ENCODE data around the gene KRT28. TPM values are rescaled to one million over a fixed set of nuclear protein-coding genes. Genes with fewer than 3 reads are reported as not detected.

Gene KRT28
- total and polyA plus RNA-seq, 2 donors (not counting 3 experiments of a cell fraction or from before 2014, with no cell fraction given), result not detected

GRCh38 chr17:40819528-40820125 lies 19.9 kb upstream of the KRT28 start:
- TF ChIP-seq POLR2A (IDR thresholded peaks at IDR 0.05; ENCODE audit: low read depth, low read length), result peak; percentile 57
- TF ChIP-seq FOS (IDR thresholded peaks at IDR 0.05; ENCODE audit: borderline replicate concordance, insufficient read depth, low read length), result no peak
- CTCF ChIA-PET, result interaction anchor here (1.3 to 2.0 kb wide), 4 partner anchors 37 to 843 kb away, joined by 3 to 10 read pairs (median 8); no protein-coding TSS in a partner anchor
- Histone ChIP-seq H3K4me1 (ENCODE audit: control insufficient read depth, extremely low read depth, insufficient read depth, low read length) (peaks cover 9% of the 10 kb centered on the region), H2AFZ (ENCODE audit: low read depth, low read length) (peak overlapping the region; percentile 98), H3K4me2 (ENCODE audit: insufficient read depth, low read length) (peak overlapping the region; percentile 86), H3K9ac (replicated peaks; ENCODE audit: extremely low read depth, insufficient read depth, low read length) (peak overlapping the region; percentile 88), H3K4me3 (replicated peaks in 1 of 3; ENCODE audit: insufficient read depth in 1 of 3, low read depth in 1 of 3, low read length in 3 of 3) (peak overlapping the region; percentile 49 to 98 (median 93)), H3K79me2 (ENCODE audit: control insufficient read depth, insufficient read depth, low read length) (no peaks in the 10 kb centered on the region), H3K9me3 (replicated peaks; ENCODE audit: control insufficient read depth, insufficient read depth, low read length) (no peaks in the 10 kb centered on the region), H3K27ac (ENCODE audit: insufficient read depth, low read depth, low read length) (peak overlapping the region; percentile 75), H3K36me3 (ENCODE audit: control insufficient read depth in 2 of 2, extremely low read depth in 1 of 2, insufficient read depth in 2 of 2, low read length in 2 of 2) (peaks cover 0 to 2% of the 10 kb centered on the region in 2 experiments), H3K27me3 (ENCODE audit: control insufficient read depth in 2 of 2, insufficient read depth in 2 of 2, low read length in 2 of 2) (no peaks in the 10 kb centered on the region), H4K20me1 (replicated peaks; ENCODE audit: control insufficient read depth, extremely low read depth, insufficient read depth, low read length) (no peaks in the 10 kb centered on the region), H3K9me1 (replicated peaks; ENCODE audit: control insufficient read depth, extremely low read depth, insufficient read depth, low read length) (no peaks in the 10 kb centered on the region)
- intact Hi-C loops (cut with micrococcal nuclease) (loop anchor here (1.0 to 5.0 kb wide), 2 partner anchors 171 to 848 kb away; no protein-coding TSS in a partner anchor), dilution Hi-C loops (cut with MboI; ENCODE audit: extremely low pct_ligation_motif_present, low sequenced_read_pairs) (no loop called here)
- no TSS peak for BruUV-seq (replicated peaks)
- FAIRE-seq, result peak; percentile 37
- DNase-seq (ENCODE audit: low read depth, low spot score), result peak; percentile 48
- POLR2A ChIA-PET, result no interaction called here

GRCh38 chr17:40818733-40819527 lies 19.2 kb upstream of the KRT28 start:
- no peaks in the 10 kb centered on the region for H3K79me2 ChIP-seq (ENCODE audit: control insufficient read depth, insufficient read depth, low read length)
- POLR2A ChIA-PET, result interaction anchor here (0.8 to 1.0 kb wide), 2 partner anchors 14 to 869 kb away, joined by 4 to 5 read pairs; partner anchors contain the start of gene EIF1
- peaks cover 0 to 2% of the 10 kb centered on the region in 2 experiments for H3K36me3 ChIP-seq (ENCODE audit: control insufficient read depth in 2 of 2, extremely low read depth in 1 of 2, insufficient read depth in 2 of 2, low read length in 2 of 2)
- peak overlapping the region; percentile 93 for H3K4me2 ChIP-seq (ENCODE audit: insufficient read depth, low read length)
- TF ChIP-seq MYC (IDR thresholded peaks at IDR 0.05; ENCODE audit: low read depth, low read length), result no peak
- no peak for TF ChIP-seq FOS (IDR thresholded peaks at IDR 0.05; ENCODE audit: borderline replicate concordance, insufficient read depth, low read length)
- peak; percentile 18 for TF ChIP-seq GATA2 (IDR thresholded peaks at IDR 0.05; ENCODE audit: insufficient read depth, insufficient read length, low read depth, low read length)
- peak; percentile 68 for TF ChIP-seq POLR2AphosphoS5 (IDR thresholded peaks at IDR 0.05; ENCODE audit: insufficient read depth, low read depth, low read length)
- TF ChIP-seq POLR2A (IDR thresholded peaks at IDR 0.05; ENCODE audit: low read depth, low read length), result peak; percentile 48
- no peak for TF ChIP-seq EZH2 (IDR thresholded peaks at IDR 0.05; ENCODE audit: borderline replicate concordance, low read depth, low read length, severe bottlenecking)
- H3K9me1 ChIP-seq (replicated peaks; ENCODE audit: control insufficient read depth, extremely low read depth, insufficient read depth, low read length), result no peaks in the 10 kb centered on the region
- dilution Hi-C loops (cut with MboI; ENCODE audit: extremely low pct_ligation_motif_present, low sequenced_read_pairs), result no loop called here
- BruUV-seq (replicated peaks), result TSS peak; percentile 85
- H3K4me3 ChIP-seq (replicated peaks in 1 of 3; ENCODE audit: insufficient read depth in 1 of 3, low read depth in 1 of 3, low read length in 3 of 3), result peak overlapping the region; percentile 49 to 99 (median 98)
- DNase-seq (ENCODE audit: low read depth, low spot score) (peak; percentile 77), FAIRE-seq (peak; percentile 70)
- intact Hi-C loops (cut with micrococcal nuclease), result loop anchor here (1.0 to 5.0 kb wide), 2 partner anchors 171 to 848 kb away; no protein-coding TSS in a partner anchor
- H3K4me1 ChIP-seq (ENCODE audit: control insufficient read depth, extremely low read depth, insufficient read depth, low read length), result peaks cover 9% of the 10 kb centered on the region
- peak overlapping the region; percentile 98 for H2AFZ ChIP-seq (ENCODE audit: low read depth, low read length)
- peak overlapping the region; percentile 75 for H3K27ac ChIP-seq (ENCODE audit: insufficient read depth, low read depth, low read length)
- CTCF ChIA-PET, result interaction anchor here (0.7 to 2.0 kb wide), 9 partner anchors 15 to 848 kb away, joined by 3 to 10 read pairs (median 4); no protein-coding TSS in a partner anchor
- H3K9ac ChIP-seq (replicated peaks; ENCODE audit: extremely low read depth, insufficient read depth, low read length), result peak overlapping the region; percentile 94
- no peaks in the 10 kb centered on the region for H3K9me3 ChIP-seq (replicated peaks; ENCODE audit: control insufficient read depth, insufficient read depth, low read length)
- no peaks in the 10 kb centered on the region for H4K20me1 ChIP-seq (replicated peaks; ENCODE audit: control insufficient read depth, extremely low read depth, insufficient read depth, low read length)
- H3K27me3 ChIP-seq (ENCODE audit: control insufficient read depth in 2 of 2, insufficient read depth in 2 of 2, low read length in 2 of 2), result no peaks in the 10 kb centered on the region

Measured in endothelial cell of umbilical vein (primary cell).